Right atrium auricular region (tissue), 2 donors: ENCODE measurements around the gene LAMA4. TPM values are rescaled to one million over a fixed set of nuclear protein-coding genes. Genes with fewer than 3 reads are reported as not detected.

ENCODE experiments used
- DNase-seq: peaks from one replicate; pipeline ENCODE4 v3.0.0-alpha.2; 2019; ENCODE audit warnings: low spot score
- H3K27ac ChIP-seq, 2 donors: fragments of 200-600 bp; sonication (generic); 1 replicate in 1 of 2; 2 replicates in 1 of 2; pipeline ENCODE4 v1.5.1; 2016 to 2019
- H3K27me3 ChIP-seq, 2 donors: fragments of 200-600 bp; sonication (generic); one replicate each; pipeline versions ENCODE4 v1.5.1 to v1.6.0; 2017 to 2019
- H3K36me3 ChIP-seq: fragments of 200-600 bp; sonication (generic); one replicate; pipeline ENCODE4 v1.5.1; 2016
- H3K4me1 ChIP-seq, 2 donors: fragments of 200-600 bp; sonication (generic); one replicate each; pipeline versions ENCODE4 v1.5.1 to v1.6.0; 2017 to 2019
- H3K4me3 ChIP-seq, 2 donors: fragments of 200-600 bp; sonication (generic); 1 replicate in 1 of 2; 2 replicates in 1 of 2; pipeline ENCODE4 v1.5.1; 2017 to 2019; ENCODE audit warnings: mild to moderate bottlenecking in 1 of 2, moderate library complexity in 1 of 2
- H3K9me3 ChIP-seq, 2 donors: fragments of 200-600 bp; sonication (generic); one replicate each; pipeline ENCODE4 v1.5.1; 2019
- total RNA-seq, 2 donors: library from RNA; depleted of rRNA; stranded (reverse); fragments of >200 nt; gene quantifications; one replicate each; pipeline ENCODE4 v1.1.0, GENCODE V29; 2016
- TF ChIP-seq, protein P1 (sequence below), 2 donors: fragments of 200-600 bp; sonication (generic); IDR thresholded peaks; one replicate each; pipeline ENCODE4 v1.5.1; 2019; ENCODE audit warnings: antibody characterized with exemption in 2 of 2

Gene LAMA4
- total RNA-seq, 2 donors from 2014 or later = 37.2 to 47.1 TPM

DNA sequence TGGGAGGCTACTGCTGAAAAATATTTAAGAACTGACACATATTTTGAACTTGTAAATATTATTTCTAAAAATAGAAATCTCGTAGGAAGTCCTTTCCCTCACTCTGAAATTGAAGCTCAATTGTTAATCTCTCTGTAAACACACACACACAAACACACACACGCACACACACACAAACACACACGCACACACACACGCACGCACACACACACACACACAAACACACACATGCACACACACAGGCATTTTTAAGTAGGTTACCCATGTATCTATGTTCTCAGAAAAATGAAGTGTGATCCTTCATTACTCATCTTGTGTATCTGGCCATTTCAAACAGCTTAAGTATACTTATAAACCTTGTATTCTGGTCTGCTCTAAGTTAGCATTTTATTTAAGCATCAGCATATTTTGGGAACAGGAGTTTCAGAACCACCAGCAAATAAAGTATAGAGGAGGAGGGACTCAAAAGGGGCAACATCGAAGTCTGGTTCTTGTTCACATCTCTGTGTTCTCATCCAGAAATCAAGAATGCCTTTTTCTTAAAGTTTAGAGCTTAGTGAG, 188.9 kb downstream of the LAMA4 start:
- H3K27me3 ChIP-seq = no peaks in the 10 kb centered on the region
- no peak overlapping the region for H3K4me3 ChIP-seq
- no peaks in the 10 kb centered on the region for H3K4me1 ChIP-seq
- no peak for DNase-seq
- TF ChIP-seq, protein P1, sequence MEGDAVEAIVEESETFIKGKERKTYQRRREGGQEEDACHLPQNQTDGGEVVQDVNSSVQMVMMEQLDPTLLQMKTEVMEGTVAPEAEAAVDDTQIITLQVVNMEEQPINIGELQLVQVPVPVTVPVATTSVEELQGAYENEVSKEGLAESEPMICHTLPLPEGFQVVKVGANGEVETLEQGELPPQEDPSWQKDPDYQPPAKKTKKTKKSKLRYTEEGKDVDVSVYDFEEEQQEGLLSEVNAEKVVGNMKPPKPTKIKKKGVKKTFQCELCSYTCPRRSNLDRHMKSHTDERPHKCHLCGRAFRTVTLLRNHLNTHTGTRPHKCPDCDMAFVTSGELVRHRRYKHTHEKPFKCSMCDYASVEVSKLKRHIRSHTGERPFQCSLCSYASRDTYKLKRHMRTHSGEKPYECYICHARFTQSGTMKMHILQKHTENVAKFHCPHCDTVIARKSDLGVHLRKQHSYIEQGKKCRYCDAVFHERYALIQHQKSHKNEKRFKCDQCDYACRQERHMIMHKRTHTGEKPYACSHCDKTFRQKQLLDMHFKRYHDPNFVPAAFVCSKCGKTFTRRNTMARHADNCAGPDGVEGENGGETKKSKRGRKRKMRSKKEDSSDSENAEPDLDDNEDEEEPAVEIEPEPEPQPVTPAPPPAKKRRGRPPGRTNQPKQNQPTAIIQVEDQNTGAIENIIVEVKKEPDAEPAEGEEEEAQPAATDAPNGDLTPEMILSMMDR (IDR thresholded peaks at IDR 0.05) = no peak
- H3K36me3 ChIP-seq = peaks cover 11% of the 10 kb centered on the region
- H3K27ac ChIP-seq = no peak overlapping the region
- H3K9me3 ChIP-seq = no peaks in the 10 kb centered on the region

DNA sequence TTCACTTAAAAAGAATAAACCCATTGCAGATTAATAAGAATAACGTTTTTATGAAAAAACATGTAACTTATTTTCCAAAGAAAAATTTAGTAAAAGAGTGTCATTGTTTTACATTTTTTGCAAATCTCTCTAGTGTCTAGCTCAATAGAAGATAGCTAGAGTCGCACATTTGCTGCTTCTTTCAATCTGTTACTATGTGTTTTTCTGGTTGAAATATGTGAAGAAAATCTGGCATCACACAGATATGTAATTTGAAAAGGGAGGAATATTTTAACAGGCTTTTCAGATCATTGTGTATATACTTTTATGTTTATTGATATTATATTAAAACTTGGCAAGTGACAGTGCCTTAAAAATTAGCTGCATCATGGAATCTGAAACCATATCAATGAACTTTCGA, 191.4 kb downstream of the LAMA4 start:
- no peak overlapping the region for H3K27ac ChIP-seq
- H3K4me3 ChIP-seq = no peak overlapping the region
- no peak for DNase-seq
- H3K4me1 ChIP-seq = no peaks in the 10 kb centered on the region
- no peaks in the 10 kb centered on the region for H3K36me3 ChIP-seq
- no peaks in the 10 kb centered on the region for H3K9me3 ChIP-seq
- H3K27me3 ChIP-seq = no peaks in the 10 kb centered on the region
- TF ChIP-seq, protein P1 (IDR thresholded peaks at IDR 0.05) = no peak

DNA sequence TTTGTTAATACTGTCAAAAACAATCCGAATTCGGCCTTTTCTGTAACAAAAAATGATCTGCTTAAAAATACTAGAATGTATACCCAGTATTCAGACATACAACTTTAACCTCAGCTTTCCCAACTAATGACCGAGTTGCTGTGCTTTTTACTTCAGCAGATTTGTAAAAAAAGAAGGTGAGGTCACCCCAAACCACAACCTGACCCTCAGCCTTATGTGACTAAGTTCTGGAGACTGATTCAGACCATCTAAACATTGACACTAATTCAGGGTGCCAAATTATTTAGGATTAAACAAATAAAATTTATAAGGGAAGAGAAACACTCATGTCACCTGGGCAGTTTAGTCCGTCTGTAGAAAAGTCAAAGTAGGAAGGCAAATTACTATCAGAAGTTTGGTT, 192.8 kb downstream of the LAMA4 start:
- H3K27ac ChIP-seq = no peak overlapping the region
- no peaks in the 10 kb centered on the region for H3K9me3 ChIP-seq
- H3K27me3 ChIP-seq = no peaks in the 10 kb centered on the region
- H3K4me1 ChIP-seq = no peaks in the 10 kb centered on the region
- DNase-seq = no peak
- no peak overlapping the region for H3K4me3 ChIP-seq
- TF ChIP-seq, protein P1 (IDR thresholded peaks at IDR 0.05) = no peak
- H3K36me3 ChIP-seq = no peaks in the 10 kb centered on the region

Other genes starting within 250 kb of the LAMA4 start
- gene CCN6, start 200.5 kb downstream of the LAMA4 start, total RNA-seq = not detected
- 10 to 100 TPM; 19.0 to 32.3 TPM for gene TUBE1, start 167.1 kb downstream of the LAMA4 start, total RNA-seq
- 10 to 100 TPM; 28.7 to 44.9 TPM for gene FAM229B, start 167.0 kb downstream of the LAMA4 start, total RNA-seq
- gene RFPL4B, start 92.8 kb upstream of the LAMA4 start, total RNA-seq = not detected